COLO668 (cell line): Measurements from ENCODE around the gene OSBPL5.

Source experiments
- DNase-seq: peaks from one replicate; lab custom pipeline; 2025; ENCODE audit not compliant: unreplicated experiment; lab: John Stamatoyannopoulos, UW

OSBPL5 gene, protein sequence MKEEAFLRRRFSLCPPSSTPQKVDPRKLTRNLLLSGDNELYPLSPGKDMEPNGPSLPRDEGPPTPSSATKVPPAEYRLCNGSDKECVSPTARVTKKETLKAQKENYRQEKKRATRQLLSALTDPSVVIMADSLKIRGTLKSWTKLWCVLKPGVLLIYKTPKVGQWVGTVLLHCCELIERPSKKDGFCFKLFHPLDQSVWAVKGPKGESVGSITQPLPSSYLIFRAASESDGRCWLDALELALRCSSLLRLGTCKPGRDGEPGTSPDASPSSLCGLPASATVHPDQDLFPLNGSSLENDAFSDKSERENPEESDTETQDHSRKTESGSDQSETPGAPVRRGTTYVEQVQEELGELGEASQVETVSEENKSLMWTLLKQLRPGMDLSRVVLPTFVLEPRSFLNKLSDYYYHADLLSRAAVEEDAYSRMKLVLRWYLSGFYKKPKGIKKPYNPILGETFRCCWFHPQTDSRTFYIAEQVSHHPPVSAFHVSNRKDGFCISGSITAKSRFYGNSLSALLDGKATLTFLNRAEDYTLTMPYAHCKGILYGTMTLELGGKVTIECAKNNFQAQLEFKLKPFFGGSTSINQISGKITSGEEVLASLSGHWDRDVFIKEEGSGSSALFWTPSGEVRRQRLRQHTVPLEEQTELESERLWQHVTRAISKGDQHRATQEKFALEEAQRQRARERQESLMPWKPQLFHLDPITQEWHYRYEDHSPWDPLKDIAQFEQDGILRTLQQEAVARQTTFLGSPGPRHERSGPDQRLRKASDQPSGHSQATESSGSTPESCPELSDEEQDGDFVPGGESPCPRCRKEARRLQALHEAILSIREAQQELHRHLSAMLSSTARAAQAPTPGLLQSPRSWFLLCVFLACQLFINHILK

DNA sequence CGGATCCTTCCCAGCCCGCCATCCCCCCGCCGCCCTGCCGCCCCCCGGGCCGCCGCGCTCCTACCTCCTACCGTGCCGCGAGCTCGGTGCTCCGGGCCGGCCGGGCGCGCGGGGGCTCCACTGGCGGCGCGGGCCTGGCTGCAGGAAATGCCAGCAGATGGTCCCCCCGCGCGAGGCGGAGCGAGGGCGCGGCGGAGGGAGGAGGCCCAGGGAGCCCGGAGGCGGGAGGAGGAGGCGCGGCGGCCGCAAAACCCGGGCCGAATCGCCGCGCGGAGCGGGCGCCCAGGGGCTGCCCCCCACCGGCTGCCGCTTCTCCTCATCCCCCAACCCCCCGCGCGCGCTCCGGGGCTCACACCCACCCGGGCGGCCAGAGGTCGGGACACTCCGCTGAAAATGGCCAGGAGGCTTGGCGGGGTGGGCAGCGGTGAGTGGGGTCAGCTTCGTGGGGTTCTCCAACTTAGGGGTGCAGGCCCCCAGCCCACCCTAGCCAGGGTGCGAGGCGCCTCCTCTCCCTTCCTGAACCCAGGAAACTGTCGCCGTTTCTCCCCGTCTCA lies at the start of gene OSBPL5:
OSBPL5 (minus strand) TSS at position 159 of the 554 bp plus-strand sequence. CDS start 36,162 bp downstream, outside the sequence.
- DNase-seq: peak; percentile 35

- DNase-seq: no peak
Observed at GRCh38 chr11:3214420-3214699, 49.2 kb upstream of the OSBPL5 start.

DNA sequence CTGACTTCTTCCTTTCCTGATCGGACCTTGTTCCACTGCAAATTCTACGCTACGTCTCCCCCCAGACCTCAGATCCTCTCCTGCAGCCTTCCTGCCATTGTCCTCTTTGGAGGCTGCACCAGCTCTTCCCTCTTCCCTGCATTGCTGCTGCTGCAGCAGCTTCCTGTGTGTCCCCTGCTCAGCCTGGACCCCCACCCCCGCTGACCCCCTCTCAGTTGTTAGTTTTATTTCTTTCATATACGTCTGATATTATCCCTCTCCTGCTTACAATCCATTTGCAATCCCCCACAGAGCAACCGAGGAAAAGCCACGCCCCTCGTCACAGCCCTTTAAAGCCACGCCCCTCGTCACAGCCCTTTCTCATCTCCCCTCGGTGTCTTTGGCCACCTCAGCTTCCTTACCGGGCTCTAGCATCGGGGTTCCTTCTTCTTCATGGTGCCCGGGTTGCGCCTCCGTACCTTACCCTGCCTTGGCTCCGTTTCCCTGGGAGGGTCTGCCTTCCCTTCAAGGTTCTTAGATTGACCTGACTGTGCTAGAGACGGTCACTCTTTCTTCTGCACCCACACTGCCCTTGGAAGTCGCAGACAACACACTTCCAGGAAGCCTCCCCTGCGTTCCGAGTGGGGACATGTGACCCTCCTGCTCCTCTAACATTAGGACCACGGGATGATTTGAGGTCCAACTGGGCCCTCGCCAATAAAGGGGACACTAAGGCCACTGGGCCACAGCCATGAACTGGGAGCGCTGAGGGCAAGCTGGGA lies 48.7 kb upstream of the OSBPL5 start:
- no peak for DNase-seq

- no peak for DNase-seq
Observed at GRCh38 chr11:3208272-3208671, 43.2 kb upstream of the OSBPL5 start.

- DNase-seq: no peak
Observed at GRCh38 chr11:3207526-3208189, 42.5 kb upstream of the OSBPL5 start.

GRCh38 chr11:3206922-3207204 lies 41.8 kb upstream of the OSBPL5 start:
- DNase-seq: no peak

DNA sequence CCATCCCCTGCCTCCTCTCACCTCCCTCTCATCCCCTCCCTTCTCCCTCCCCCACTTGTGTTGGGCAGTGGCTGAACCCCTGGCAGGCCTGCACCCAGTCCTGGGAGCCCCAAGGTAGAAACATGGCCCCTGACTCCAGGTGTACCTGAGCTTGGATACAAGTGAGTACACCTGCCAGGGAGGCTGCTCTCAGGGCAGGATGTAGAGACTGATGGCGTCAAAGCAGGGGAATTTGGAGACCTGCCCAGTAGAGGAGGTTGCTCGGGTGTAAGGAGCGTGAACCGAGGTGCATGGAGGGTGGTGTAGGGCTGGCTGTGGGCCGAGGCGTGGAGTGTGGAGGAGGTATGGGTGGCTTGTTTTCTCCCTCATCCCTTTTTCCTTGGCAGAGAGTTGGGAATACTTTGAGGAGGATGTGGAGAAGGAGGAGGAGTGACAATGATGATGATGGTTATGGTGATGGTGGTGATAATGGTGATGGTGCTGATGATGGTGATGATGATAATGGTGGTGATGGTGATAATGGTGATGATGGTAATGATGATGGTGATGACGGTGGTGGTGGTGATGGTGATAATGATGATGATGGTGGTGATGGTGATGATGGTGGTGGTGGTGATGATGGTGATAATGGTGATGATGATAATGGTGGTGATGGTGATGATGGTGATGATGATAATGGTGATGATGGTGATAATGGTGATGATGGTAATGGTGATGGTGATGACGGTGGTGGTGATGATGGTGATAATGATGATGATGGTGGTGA lies 41.2 kb upstream of the OSBPL5 start:
- no peak for DNase-seq

DNA sequence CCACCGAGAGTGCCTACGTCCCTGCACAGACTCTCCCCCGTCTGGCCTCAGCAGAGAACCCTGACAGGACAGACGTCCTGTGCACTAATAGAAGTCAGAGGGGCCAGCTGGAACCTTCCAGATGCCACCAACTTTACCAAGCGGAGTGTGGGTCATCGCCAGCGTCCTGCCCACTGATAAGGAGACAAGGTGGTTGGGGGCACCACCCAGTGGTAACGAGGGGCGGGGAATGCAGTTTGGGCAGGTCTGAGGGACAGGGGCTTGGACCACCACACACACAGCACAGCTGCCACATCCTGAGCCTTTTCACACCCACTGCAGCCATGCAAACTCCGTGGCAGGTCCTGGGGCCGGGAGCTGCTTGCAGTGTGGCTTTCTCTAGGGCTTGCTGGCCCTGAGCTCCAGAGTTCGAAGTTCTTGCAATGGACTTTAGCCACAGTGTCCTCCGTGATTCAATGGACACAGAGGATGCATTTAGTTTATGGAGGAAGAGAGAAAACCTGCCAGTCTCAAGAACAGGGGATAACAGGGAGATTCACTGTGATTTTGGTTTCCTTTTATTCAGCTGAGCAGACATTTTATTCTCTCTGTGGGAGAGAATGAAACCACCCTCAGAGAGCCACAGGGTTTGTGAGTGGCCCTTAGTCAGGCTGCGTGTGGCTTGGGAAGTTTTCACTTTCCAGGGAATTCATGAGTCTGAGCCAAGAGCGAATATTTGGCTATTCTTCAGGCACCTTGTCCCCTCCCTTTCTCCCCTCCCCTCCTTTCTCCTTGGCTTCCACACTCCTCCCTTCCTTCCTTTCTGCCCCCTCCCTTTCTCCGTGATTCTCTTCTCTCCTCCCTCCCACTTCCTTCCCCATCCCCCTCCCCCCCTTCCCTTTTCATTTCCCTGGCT lies 40.4 kb upstream of the OSBPL5 start:
- DNase-seq: no peak

GRCh38 chr11:3204141-3205015 lies 39.3 kb upstream of the OSBPL5 start:
- no peak for DNase-seq

GRCh38 chr11:3203221-3204043 lies 38.3 kb upstream of the OSBPL5 start:
- peak; percentile 28 for DNase-seq

- DNase-seq: no peak
Observed at GRCh38 chr11:3202759-3203158, 37.6 kb upstream of the OSBPL5 start.

- no peak for DNase-seq
Observed at GRCh38 chr11:3202305-3202704, 37.2 kb upstream of the OSBPL5 start.

DNA sequence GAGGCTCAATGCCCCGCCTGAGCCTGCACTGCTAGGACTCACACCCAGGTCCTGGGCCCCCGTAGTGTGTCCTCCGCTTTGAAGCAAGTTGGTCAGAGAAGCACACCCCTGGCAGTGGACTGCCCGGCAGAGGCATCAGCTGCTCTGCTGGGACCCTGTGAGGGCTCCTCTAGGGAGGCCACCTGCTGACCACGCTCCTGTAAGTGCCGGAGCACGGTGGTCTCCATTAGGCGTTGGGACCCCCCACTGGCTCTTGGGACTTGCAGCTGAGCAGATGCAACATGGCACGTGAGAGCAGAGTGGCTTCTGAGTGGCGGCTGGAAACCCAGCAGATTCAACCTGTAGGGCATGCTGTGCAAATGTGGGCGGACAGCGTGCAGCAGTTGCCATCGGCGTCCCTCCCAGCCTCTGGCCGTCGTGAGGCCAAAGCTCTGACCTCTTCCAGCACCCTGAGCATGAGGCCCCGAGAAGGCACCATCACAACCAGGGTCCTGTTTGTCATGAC lies 36.6 kb upstream of the OSBPL5 start:
- no peak for DNase-seq

DNA sequence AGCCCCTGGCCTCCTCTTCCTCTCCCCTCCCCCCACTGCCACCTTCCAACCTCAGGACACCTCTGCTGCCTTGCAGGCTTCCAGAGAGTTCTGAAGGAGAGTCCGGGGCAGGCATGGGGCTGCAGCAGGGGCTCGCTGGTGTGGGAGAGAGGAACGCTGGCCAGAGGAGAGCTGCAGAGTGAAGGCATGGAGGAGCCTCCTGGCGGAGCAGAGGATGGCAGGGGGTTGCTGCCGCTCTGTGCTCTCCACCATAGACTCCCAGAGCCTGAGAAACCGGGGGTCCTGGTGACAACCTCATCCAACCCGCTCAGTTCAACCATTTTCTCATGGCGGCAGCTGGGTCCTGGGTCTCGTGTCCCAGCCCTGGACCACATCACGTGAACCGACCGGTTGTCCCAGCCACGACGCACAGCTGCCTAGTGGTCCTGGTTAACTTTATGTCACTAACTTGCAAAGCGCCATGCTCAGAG lies 36.0 kb upstream of the OSBPL5 start:
- no peak for DNase-seq

DNA sequence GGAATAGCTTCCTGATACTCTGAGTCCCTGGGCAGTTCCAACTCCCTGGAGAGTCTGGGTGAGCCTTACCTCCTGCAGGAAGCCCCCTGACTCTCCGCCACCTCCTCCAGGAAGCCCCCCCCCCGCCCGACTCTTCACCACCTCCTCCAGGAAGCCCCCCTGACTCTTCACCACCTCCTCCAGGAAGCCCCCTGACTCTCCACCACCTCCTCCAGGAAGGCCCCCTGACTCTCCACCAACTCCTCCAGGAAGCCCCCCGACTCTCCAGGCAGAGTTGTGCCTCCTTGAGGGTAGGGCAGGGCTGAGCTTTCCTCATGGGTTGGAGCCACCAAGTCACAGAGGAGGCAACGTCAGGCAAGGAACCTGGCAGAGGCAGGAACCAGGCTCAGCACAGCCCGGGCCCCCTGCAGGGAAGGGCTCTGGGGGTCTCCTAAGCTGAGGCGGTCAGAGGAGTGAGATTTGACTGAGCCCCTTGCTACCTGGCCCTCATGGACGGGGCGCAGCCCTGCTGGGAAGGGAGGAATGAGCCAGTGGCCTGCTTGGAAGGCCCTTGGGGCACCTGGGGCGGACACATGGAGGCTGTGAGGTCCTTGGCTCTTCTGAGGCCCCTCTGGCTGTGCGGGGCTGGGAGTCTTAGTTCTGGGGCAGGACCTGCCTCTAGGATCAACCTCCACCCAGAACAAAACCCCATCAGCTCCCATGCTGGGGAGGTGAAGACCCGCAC lies 35.4 kb upstream of the OSBPL5 start:
- DNase-seq: no peak

- DNase-seq: no peak
Observed at GRCh38 chr11:3199537-3200295, 34.6 kb upstream of the OSBPL5 start.
